Measurements from ENCODE around the gene MARCOL. TPM values are rescaled to one million over a fixed set of nuclear protein-coding genes. Genes with fewer than 3 reads are reported as not detected.

MARCOL gene
- total RNA-seq, 1 donor from 2014 or later = not detected

DNA sequence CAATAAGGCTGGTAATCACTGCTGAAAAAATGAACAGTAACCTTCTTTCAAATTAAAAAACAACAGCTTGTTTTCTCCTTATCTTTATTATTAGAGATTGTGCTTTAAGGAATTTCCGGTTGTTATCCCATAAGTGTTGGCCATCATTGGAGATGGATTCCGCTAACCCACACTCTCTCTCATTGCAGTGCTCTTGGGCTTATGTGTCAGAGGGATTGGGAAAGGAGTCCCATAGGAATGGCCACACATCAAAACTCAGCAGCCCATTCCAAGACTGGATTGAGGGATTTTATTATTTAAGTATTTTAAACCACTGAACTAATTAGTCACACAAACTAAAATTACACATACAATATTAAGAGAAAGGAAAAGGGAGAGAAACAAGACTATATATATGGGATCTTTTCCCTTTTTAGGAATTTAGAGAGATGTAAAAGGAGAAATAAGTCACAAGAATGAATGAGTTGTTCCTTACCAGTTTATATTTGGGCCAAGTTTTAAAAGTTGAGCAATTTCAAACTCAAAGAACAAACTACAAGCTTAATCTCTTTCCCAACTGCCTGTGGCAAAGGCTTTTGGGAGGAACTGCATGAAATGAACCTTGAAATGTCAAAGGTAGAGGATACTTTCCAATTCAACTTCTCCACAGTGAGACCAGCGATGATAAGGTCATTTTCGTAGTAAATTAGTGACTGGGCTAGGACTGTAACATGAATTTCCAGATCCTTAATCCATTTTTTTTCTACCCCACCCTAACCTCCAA lies 33.1 kb upstream of the MARCOL start:
- DNase-seq (ENCODE audit: low spot score, unreplicated experiment) = no peak
- Mint-ChIP-seq H3K9me3 (ENCODE audit: low read depth) (no peaks in the 10 kb centered on the region), H3K27me3 (peaks cover 12% of the 10 kb centered on the region), H3K36me3 (ENCODE audit: insufficient read depth) (no peaks in the 10 kb centered on the region), H3K4me3 (ENCODE audit: low read depth) (no peak overlapping the region), H3K27ac (no peak overlapping the region), H3K4me1 (ENCODE audit: low read depth) (peaks cover 2% of the 10 kb centered on the region)
- TF ChIP-seq CTCF (IDR thresholded peaks at IDR 0.05; ENCODE audit: unreplicated experiment) = no peak

- no peak overlapping the region for H3K27ac Mint-ChIP-seq
- TF ChIP-seq CTCF (IDR thresholded peaks at IDR 0.05; ENCODE audit: unreplicated experiment) = no peak
- H3K4me3 Mint-ChIP-seq (ENCODE audit: low read depth) = no peak overlapping the region
- no peak for DNase-seq (ENCODE audit: low spot score, unreplicated experiment)
- H3K27me3 Mint-ChIP-seq = peaks cover 16% of the 10 kb centered on the region
- H3K36me3 Mint-ChIP-seq (ENCODE audit: insufficient read depth) = no peaks in the 10 kb centered on the region
- no peaks in the 10 kb centered on the region for H3K9me3 Mint-ChIP-seq (ENCODE audit: low read depth)
- peaks cover 2% of the 10 kb centered on the region for H3K4me1 Mint-ChIP-seq (ENCODE audit: low read depth)
Measured at GRCh38 chr5:148205865-148206264, 32.5 kb upstream of the MARCOL start.

DNA sequence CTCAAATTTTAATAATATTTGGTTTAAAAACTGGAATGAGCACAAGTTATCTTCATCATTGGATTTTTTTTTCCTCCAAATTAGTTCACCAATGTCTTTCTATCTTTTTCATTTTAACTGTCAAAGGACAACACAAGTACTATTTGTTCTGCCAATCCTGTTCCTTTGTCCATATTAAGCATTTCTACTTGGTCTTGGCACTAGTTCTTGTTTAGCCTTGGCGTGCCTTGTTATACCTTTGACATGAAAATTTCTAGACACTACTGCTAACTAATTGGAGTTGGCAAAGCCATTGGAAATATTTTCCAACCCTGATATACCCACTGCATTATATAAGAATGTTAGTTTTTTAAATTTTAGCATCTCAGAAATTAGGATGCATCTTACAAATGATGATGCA lies 31.7 kb upstream of the MARCOL start:
- Mint-ChIP-seq H3K4me1 (ENCODE audit: low read depth) (peaks cover 2% of the 10 kb centered on the region), H3K9me3 (ENCODE audit: low read depth) (no peaks in the 10 kb centered on the region), H3K27me3 (peaks cover 20% of the 10 kb centered on the region), H3K27ac (no peak overlapping the region), H3K36me3 (ENCODE audit: insufficient read depth) (no peaks in the 10 kb centered on the region), H3K4me3 (ENCODE audit: low read depth) (no peak overlapping the region)
- no peak for DNase-seq (ENCODE audit: low spot score, unreplicated experiment)
- no peak for TF ChIP-seq CTCF (IDR thresholded peaks at IDR 0.05; ENCODE audit: unreplicated experiment)

GRCh38 chr5:148208226-148208625 lies 30.1 kb upstream of the MARCOL start:
- peaks cover 2% of the 10 kb centered on the region for H3K4me1 Mint-ChIP-seq (ENCODE audit: low read depth)
- no peak overlapping the region for H3K27ac Mint-ChIP-seq
- H3K4me3 Mint-ChIP-seq (ENCODE audit: low read depth) = no peak overlapping the region
- no peak for DNase-seq (ENCODE audit: low spot score, unreplicated experiment)
- no peak for TF ChIP-seq CTCF (IDR thresholded peaks at IDR 0.05; ENCODE audit: unreplicated experiment)
- H3K27me3 Mint-ChIP-seq = peaks cover 23% of the 10 kb centered on the region
- no peaks in the 10 kb centered on the region for H3K9me3 Mint-ChIP-seq (ENCODE audit: low read depth)
- H3K36me3 Mint-ChIP-seq (ENCODE audit: insufficient read depth) = no peaks in the 10 kb centered on the region

DNA sequence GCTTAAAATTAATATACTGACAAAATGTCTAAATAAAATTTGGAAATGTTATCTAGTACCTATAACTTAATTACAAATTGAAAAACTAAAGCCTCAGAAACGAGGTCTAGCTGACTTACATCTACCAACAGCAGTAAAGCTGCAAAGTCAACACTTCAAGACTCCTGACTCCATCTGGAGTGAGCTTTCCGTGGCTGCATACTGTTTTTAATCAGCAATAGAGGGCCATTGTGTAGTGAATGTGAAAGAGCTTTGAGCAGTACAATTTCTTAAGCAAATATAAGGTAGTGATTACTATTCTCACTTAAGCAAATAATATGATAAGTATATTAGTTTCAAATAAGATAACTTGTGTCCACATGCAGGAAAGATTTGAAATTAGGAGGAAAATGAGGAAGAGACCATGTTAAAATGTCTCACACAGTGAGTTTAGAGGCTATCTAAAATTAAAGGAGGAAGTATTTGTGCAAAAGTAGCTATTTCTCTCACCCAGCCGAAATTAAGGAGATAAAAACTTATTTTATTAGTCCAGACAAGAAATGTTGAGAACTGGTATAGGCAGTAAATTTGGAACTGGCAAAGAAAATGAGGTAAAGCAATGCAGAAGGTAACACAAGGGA lies 29.1 kb upstream of the MARCOL start:
- TF ChIP-seq CTCF (IDR thresholded peaks at IDR 0.05; ENCODE audit: unreplicated experiment) = no peak
- Mint-ChIP-seq H3K4me3 (ENCODE audit: low read depth) (no peak overlapping the region), H3K4me1 (ENCODE audit: low read depth) (peaks cover 2% of the 10 kb centered on the region), H3K9me3 (ENCODE audit: low read depth) (no peaks in the 10 kb centered on the region), H3K36me3 (ENCODE audit: insufficient read depth) (no peaks in the 10 kb centered on the region), H3K27ac (no peak overlapping the region), H3K27me3 (peaks cover 23% of the 10 kb centered on the region)
- DNase-seq (ENCODE audit: low spot score, unreplicated experiment) = no peak
